HG03060 (cell line): Measurements from ENCODE around the gene LARP4B.

Source experiments
- ATAC-seq: cut with Tn5 transposase; IDR thresholded peaks from one replicate; pipeline ENCODE4 v1.9.1; 2021; ENCODE audit warnings: low read depth, moderate number of reproducible peaks; ENCODE audit not compliant: unreplicated experiment

The LARP4B gene

DNA sequence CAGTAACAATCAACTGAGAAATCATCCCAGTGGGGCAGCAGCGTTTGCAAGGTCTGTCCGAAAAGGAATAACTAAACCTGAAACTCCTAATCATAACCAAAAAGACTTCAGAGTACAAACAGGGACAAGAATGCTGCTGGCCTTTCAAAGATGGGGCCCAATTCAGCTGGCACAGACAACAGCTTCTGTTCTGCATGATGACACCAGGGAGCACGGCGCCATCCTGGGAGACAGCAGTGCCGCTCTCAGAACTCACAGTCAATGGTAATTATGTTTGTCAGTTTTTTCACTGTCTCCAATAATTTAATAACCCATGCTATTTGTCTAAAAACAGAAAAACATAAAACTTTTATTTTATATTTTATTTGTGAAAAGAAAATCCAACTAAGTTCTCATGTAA is 90.0 kb downstream of the LARP4B start:
- no peak for ATAC-seq

DNA sequence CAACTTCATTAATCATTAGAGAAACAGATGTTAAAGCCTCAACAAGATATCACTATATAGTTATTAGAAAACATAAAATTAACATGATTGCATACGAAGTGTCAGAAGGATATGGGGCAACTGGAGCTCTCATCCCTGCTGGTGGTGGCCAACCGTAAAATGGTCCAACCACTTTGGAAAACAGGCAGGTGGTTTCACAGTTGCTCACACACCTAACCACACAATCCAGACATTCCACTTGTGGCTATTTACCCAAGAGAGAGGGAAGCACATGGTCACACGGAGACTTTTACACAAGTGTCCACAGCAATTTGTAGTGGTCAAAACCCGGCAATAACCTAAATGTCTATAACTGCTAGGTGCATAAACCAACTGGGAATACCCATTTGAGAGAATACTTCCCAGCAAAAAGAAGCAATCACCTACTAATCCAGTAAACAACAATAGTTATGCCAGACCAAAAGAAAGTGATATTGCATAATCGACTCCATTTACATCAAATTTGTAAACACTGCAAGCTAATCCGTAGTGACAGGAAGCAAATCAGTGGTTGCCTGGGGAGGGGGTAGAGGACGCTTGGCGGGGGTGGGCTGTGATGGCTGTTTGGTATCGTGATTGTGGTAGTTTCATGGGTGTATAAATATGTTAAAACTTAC is 91.8 kb downstream of the LARP4B start:
- no peak for ATAC-seq

DNA sequence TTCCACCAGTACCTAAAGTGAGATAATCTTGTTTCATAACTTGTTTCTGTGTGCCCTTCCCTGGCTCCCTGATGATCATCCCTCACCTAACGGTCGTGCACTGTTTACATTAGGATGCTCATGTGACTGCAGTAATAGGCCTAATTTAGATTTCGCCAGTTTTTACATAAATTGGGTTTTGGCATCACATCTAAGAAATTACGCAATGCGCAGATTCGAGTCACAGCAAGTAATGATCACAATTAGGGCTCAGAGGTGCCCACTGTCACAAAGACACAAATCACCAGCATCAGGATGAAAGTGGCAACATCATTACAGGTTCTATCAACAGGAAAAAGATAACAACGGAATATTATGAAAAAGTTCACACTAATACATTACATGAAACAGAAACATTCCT is 94.7 kb downstream of the LARP4B start:
- ATAC-seq, result no peak

DNA sequence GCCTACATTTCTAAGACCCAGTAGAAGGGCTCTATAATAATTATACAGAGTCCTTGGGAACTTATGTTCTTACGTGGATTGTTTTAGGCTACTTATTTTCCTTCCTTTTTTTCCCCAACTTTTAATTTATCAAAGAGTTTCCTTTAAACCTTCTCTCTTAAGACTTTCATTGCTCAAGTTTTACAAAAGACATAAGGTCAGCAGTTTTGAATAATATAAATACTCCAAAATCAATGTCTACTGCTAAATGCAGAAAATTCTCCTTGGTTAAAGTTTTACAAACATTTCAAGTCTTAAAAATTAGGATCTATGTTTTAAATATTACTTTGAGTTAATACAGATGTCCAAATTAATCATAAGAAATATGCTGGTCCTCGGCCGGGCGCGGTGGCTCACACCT is 97.0 kb downstream of the LARP4B start:
- ATAC-seq, result no peak

DNA sequence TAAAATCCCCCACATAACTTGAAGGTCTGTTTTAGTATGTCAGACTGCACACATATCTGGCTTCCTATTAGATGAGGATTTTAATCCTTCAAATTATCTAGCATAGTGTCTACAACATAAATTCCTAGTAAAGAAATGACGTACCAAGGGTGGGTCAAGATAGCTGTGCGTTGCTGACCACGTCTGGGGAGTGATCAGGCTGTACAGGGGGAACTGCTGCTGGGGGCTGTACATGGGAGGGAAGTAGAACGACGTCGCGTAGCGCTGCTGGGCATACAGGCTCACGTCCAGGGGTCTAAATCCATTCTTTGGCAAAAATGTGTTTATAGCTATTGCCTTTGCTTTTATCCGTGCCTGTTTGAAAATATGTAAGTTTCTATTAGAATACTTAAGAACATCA is 102.3 kb downstream of the LARP4B start:
- no peak for ATAC-seq

DNA sequence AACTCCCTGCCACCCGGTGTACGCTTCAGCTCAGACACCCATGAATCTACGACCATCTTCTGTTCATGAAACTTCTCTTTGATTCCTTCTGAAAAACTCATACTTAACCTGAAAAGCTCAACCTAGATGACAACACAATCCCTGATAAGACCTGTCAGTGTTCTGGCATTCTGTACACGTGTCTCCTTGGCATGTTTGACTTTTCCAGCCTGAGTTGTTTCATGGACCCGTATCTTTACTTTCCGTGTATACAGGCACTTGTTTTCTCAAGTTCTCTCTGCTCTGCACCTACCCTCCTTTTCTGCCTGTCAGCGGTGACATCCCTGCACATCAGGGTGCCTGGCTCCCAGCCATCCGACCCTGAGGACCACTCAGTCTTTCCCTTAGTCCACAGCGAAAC is 103.3 kb downstream of the LARP4B start:
- no peak for ATAC-seq

DNA sequence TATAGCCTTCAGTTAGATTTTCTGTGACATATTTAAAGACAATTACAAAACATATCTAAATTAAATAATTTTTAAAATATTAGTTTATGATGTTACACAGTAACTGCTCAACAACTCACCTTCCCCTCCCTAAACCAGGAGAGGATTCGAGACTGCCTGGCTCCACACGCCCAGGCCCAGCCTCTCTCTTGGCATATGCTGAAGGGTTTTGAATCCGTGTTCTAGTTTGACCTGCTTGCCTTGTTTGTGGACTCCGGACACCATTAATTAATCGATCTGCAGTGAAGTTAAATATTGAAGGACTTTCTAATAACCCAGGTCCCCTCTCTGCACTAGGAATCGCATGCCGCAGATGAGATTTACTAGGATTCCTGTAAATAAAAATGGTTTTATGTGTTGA is 106.6 kb downstream of the LARP4B start:
- ATAC-seq, result no peak

DNA sequence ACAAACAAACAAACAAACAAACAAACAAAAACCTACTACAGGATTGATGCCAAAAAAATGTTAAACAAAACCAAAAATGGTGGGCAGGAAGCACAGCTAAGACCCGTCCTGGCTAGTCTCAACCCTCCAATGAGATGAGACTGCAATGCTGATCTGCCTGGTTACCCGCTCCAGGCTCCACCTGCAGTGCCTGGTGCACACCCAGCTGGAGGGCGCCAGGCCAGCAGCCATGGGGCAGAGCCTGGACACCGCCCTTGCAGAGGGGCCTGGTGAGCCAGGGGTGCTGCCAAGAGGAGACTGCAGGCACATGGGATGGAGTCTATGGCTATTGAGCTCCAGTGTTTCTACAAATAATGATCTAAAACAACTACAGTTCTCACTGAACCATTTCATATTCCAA is 107.0 kb downstream of the LARP4B start:
- no peak for ATAC-seq

DNA sequence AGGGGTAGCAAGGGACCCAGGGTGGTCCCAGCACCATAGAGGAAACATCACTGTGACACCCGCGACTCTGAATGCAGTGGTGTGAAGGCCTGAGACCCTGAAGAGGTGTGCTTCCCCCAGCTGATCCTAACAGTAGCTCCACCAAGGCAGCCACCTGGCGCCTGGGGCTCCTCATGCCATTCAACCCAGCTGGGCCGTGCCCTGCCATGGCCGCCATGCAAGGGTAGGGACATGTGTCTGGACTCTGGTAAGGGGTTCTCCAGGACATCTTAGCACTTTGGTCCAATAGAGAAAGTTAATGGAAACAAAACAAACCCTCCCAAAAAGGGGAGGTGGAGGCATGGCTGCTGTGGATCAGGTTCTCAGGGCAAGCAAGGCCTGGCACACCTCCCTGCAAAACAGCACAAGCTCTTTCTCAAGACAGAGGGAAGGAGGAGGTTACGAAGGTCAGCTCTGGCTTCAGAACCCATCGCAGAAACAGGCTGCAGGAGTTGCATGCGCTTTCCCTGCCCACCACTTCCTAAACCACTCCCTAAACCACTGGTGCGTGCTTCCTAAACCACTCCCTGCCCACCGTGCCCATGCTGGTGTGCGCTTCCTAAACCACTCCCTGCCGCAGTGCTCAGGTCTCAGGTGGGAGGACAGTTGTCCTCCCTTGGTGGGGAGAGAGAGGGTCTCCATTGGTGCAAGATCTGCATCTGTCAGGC is 108.7 kb downstream of the LARP4B start:
- ATAC-seq, result no peak

DNA sequence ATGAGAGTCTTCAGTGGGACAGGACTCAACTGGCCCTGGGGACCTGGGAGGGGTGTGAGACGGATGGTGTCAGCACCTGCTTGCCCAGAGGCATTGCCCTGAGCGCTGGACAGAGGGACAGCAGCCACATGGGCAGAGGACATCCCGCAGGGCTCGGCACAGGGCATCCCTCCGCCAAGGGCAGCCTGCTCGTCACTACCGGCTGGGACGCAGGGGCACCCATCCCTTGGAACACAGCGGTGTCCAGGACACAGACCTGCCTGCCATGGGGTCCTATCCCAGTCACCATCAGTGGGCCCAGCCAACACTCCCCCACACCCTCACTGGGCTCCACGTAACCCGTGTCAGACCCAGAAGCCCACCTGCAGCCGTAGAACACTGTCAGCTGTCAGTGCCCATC is 109.3 kb downstream of the LARP4B start:
- no peak for ATAC-seq

DNA sequence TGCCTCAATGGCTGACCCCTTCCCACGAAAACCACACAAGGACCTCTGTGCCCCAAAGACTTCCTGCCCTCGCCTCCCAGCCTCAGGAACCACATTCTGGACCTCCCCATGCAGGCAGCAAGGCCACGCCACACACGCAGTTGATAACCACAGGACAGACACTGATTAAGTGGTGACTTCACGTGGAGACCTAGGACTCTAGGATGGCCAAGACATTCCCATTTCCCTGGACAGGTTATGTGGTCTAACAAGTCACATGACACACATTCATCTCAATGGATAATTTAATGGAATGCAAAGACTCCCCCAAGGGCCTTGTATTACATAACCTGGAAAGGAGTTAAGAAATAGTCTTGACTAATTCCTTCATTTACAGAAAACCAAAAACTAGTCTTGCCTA is 110.2 kb downstream of the LARP4B start:
- no peak for ATAC-seq

DNA sequence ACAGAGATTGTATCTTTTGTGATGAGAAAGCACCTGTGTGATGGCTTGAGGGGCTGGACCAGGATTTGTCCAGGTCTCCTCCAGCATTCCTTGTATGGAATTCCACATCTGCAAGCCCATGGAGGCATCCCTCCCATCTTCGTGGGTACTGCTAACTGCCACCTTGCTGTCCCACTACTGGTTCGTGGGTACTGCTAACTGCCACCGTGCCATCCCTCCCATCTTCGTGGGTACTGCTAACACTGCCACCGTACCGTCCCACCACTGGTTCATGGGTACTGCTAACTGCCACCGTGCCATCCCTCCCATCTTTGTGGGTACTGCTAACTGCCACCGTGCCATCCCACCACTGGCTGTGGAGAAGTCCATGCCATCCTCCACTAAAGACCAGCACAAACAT is 111.7 kb downstream of the LARP4B start:
- ATAC-seq, result no peak

DNA sequence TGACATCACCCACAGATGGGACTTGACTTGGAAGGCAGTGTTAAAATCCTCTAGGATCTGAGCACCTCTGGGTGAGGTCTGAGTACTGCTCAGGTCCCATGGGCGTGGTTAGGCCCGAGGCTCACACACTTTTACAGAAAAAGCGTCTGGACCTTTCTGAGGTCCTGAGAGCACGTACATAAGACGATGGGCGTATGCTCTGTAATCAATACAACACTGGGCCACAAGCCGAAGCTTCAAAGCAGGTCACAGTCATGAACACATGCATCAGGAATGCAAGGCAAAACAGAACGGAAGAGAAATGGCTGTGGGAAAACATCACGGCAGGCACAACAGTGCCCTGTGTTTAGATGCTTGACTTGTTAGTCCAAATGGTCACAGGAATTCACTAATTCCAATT is 112.2 kb downstream of the LARP4B start:
- no peak for ATAC-seq

DNA sequence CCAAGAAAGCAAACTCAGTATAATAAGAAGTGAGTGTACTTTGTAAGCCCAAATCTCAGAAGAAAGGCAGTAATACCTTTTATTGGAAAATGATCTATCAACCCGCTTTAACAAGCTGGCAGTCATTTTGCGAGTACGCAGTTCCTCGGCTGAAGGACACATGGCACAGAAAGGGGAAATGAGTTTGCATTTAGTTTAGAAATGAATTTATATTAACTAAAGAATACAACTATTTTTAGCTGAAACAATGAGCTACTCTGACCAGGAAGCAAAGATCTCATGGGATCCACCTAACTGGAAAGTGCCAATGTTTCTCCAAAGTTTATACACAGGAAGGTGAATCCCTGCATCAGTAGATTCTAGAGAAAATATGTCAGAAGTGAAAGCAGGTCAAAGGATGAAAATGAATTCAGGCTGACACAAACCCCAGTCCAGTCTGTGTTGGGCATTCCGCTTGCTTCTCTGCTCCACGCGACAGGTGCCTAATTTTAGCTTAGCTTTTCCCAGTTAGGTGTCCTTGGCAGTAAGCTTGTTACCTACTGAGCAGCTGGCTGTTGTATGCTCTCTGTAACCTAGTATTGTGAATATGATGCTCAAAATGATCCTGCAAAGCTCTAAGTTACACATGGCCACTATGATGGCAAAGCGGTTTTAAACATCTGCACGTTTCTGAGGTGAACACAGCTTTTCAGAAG is 112.8 kb downstream of the LARP4B start:
- ATAC-seq, result no peak

DNA sequence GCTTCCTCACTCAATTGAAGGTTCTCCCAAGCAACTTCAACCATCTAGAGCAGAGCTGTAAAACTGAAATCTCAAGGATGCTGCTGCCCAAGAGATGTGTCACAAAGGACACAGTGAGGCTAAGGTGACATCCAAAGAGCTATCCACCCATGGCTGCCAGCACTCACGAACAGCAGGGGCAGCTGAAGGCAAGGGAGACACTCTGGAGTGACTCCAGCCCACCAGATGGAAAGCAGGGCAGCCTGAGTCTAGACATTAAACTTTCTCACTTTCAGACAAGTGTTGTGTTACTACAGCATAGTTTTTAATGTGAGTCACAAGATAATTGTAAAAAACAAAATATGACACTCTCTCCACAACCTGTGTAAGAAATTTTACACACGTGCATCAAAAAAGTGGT is 113.5 kb downstream of the LARP4B start:
- ATAC-seq, result no peak

DNA sequence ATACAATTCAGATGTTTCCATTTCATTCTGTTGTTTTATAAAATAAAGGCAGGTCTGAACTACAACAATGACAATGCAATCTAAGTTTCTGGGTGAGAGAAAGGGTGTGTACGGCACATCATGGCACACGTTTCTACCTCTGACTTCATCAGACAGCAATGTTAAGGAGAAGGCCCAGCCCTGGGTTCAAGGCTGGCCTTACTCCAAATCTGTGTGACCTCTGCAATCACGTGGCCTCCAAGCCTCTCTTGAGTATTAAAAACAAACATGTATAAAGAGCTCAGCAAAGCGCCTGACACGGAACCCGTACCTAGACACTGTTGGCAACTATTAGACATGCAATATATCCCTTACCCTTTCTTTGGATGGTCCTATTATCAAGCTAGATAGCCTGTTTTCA is 114.1 kb downstream of the LARP4B start:
- no peak for ATAC-seq

DNA sequence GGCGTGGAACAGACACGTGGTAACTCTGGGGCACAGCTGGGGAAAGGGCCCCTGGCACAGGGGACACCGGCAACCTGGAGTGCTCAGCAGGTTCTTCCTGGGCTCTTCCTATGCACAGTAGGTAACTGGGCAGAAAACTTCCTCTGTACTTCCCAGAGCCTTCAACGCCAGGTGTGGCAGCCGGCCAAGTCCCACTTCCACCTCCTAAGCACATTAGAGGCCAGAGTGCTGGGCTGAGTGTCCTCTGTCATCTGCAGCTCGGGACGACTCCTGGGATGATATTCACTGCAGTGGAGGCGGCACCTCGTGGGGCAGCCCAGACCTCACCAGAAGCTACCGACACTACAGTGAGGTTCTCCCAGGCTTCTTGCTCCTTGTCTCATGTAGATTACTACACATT is 114.5 kb downstream of the LARP4B start:
- ATAC-seq, result no peak

DNA sequence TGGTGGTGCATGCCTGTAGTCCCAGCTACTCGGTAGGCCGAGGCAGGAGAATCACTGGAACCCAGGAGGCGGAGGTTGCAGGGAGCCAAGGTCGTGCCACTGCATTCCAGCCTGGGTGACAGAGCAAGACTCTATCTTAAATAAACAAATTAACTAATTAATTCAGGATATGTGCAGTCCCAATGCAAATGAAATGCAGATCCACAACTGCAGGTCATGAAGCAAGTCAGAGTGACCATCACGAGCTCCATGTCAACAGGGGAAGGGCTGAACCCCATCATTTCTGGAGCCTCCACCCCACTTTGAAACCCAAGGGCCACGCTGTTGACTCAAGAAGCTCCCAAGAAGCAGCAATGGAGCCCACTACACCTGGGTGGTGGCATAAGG is 115.4 kb downstream of the LARP4B start:
- ATAC-seq, result no peak

DNA sequence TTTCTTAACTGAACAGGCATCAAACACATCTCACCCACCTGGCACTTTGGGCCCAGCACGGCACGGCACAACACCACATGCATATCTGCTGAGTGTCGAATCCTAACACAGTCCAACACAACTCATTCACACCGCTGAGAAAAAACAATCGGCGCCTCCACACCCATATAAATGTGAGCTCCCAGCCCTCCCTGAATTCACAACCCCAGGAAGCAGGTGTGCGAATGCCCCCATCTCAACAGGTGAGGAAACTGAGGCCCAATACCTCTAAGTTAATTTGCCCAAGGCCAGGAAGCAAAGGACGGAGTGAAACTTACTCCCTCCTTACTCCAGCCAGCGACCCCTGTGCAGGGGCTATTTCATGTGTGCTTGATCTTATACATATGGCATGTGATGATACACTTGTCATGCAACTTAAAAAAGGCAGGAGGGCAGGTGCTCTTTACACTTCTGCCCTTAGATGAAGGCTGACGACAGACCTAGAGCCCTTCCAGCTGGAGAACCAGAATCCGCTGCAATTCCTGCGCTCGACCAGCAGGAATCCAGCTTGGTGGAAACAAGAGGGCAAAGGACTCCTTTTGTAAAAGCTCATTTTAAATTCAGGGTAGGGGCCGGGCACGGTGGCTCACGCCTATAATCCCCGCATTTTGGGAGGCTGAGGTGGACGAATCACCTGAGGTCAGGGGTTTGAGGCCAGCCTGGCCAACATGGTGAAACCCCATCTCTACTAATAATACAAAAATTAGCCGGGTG is 116.0 kb downstream of the LARP4B start:
- no peak for ATAC-seq

DNA sequence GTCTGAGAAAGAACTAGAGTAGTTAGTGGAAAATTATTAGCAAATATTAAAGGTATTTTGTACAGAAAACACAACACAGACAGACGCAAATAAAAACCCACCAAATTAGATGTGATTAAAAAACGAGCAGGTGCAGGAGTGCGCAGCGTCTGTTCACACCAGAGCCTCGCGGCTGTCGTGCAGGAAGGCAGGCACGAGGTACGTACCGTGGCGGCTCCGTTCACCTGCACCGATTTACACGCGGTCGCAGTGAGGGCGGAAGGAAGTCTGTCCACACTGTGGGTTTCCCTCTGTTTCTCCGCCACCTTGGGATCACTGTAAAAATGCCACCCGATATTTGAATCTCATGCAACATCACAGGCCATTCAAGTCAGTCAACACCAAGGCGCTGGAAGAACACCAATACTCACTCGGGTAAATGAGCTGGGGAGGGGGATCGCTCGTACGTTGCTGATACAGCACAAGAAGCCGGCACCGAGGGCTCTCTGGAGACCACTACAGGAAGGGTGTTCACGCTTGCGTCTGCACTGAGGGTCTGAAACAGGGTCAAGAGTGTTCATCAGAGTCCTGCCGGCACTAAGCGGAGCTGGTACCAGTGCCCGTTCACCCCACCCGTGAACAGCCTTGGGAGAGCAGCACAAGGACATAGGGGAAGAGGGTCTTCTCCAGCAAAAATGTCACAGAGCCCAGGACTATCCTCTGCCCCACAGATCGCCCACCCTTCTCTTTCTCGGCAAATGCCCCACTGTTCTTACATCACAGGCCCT is 116.8 kb downstream of the LARP4B start:
- ATAC-seq, result no peak

DNA sequence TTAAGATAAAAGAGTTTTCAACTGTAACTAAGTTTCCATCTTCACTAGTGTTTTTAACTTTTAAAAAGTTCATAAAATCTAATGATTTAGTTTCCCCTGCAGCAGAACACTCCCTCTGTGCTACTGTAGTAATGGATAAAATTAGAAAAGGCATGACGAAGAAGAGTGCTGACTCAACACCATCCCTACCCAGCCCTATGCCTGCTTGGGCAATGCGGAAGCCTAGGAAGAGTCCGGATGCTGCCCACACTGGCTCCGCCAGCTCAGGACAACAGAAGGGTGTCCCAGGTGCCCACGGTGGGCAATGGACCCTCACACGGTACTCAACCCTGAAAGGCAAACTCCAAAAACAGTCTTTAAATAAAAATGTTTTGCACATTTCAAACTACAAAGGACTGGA is 118.2 kb downstream of the LARP4B start:
- no peak for ATAC-seq
